Endothelial cell of umbilical vein (primary cell): ENCODE results near the gene ZNF138. TPM values are rescaled to one million over a fixed set of nuclear protein-coding genes. Genes with fewer than 3 reads are reported as not detected.

Source experiments
- BruUV-seq: library from RNA; stranded (reverse); fragments of 400-500 nt; replicated peaks from 2 replicates; lab custom pipeline; 2021; lab: Mats Ljungman, UMichigan
- CTCF ChIA-PET: fragments of 300-600, 350-600 bp; sonication (Branson Sonifier 250); formaldehyde crosslinking; loops from one replicate; lab custom pipeline; 2021; ENCODE audit warnings: antibody characterized with exemption, inconsistent platforms; lab: Charles Lee
- POLR2A ChIA-PET: fragments of 300-600, 350-600 bp; sonication (Branson Sonifier 250); formaldehyde crosslinking; loops from one replicate; lab custom pipeline; 2021; ENCODE audit warnings: antibody characterized with exemption, inconsistent platforms; lab: Charles Lee
- DNase-seq: peaks from one replicate; pipeline ENCODE4 v3.0.0-alpha.2; 2011; ENCODE audit warnings: low read depth, low spot score
- FAIRE-seq: peaks from 2 replicates; lab custom pipeline; 2011; peaks lifted over from hg19 to GRCh38; lab: Jason Lieb, UNC
- H2AFZ ChIP-seq: 2 replicates; pipeline ENCODE4 v1.6.0; 2012; ENCODE audit warnings: low read depth, low read length, control low read depth, inconsistent platforms
- H3K27ac ChIP-seq: 2 replicates; pipeline ENCODE4 v1.5.1; 2011; ENCODE audit warnings: low read depth, mild to moderate bottlenecking, control low read depth, low read length, moderate library complexity; ENCODE audit not compliant: insufficient read depth
- H3K27me3 ChIP-seq, 2 experiments: 2 replicates each; pipeline versions ENCODE4 v1.6.0 to v1.6.1; 2011; ENCODE audit warnings: low read length in 2 of 2, mixed read lengths in 1 of 2; ENCODE audit not compliant: control insufficient read depth in 2 of 2, insufficient read depth in 2 of 2
- H3K36me3 ChIP-seq, 2 experiments: 2 replicates in 1 of 2; 3 replicates in 1 of 2; pipeline ENCODE4 v1.5.1; 2011; ENCODE audit warnings: low read length in 2 of 2, mild to moderate bottlenecking in 1 of 2, moderate library complexity in 1 of 2; ENCODE audit not compliant: control insufficient read depth in 2 of 2, insufficient read depth in 2 of 2; ENCODE audit errors: extremely low read depth in 1 of 2
- H3K4me1 ChIP-seq: 3 replicates; pipeline ENCODE4 v1.5.1; 2011; ENCODE audit warnings: mild to moderate bottlenecking, low read length; ENCODE audit not compliant: control insufficient read depth, insufficient read depth; ENCODE audit errors: extremely low read depth
- H3K4me2 ChIP-seq: 2 replicates; pipeline ENCODE4 v1.6.1; 2011; ENCODE audit warnings: low read length, control low read depth, mixed read lengths; ENCODE audit not compliant: insufficient read depth
- H3K4me3 ChIP-seq, 3 experiments: fragments of 200-600 bp in 1 of 3; sonication (generic), shearing (Covaris generic) in 1 of 3; replicated peaks in 1 of 3; 2 replicates each; pipeline ENCODE4 v1.5.1; 2011 to 2016; ENCODE audit warnings: control low read depth in 3 of 3, low read length in 3 of 3, mild to moderate bottlenecking in 2 of 3, inconsistent platforms in 1 of 3, low read depth in 1 of 3, moderate library complexity in 1 of 3; ENCODE audit not compliant: insufficient read depth in 1 of 3
- H3K79me2 ChIP-seq: 2 replicates; pipeline ENCODE4 v1.6.0; 2012; ENCODE audit warnings: low read length, inconsistent platforms; ENCODE audit not compliant: control insufficient read depth, insufficient read depth
- H3K9ac ChIP-seq: replicated peaks from 2 replicates; pipeline ENCODE3; 2011; ENCODE audit warnings: low read length, control low read depth; ENCODE audit not compliant: insufficient read depth; ENCODE audit errors: extremely low read depth
- H3K9me1 ChIP-seq: replicated peaks from 3 replicates; pipeline ENCODE4 v1.6.0; 2011; ENCODE audit warnings: mild to moderate bottlenecking, low read length; ENCODE audit not compliant: control insufficient read depth, insufficient read depth; ENCODE audit errors: extremely low read depth
- H3K9me3 ChIP-seq: replicated peaks from 2 replicates; pipeline ENCODE4 v1.5.1; 2012; ENCODE audit warnings: low read length, inconsistent platforms; ENCODE audit not compliant: control insufficient read depth, insufficient read depth
- H4K20me1 ChIP-seq: replicated peaks from 2 replicates; pipeline ENCODE3; 2011; ENCODE audit warnings: mild to moderate bottlenecking, low read length; ENCODE audit not compliant: control insufficient read depth, insufficient read depth; ENCODE audit errors: extremely low read depth
- CTCF ChIP-seq, 2 donors: IDR thresholded peaks; 1 replicate in 1 of 2; 2 replicates in 1 of 2; pipeline ENCODE4 v1.5.1; 2011; ENCODE audit warnings: low read length in 2 of 2, mild to moderate bottlenecking in 2 of 2, moderate library complexity in 2 of 2, control low read depth in 1 of 2, inconsistent platforms in 1 of 2, low read depth in 1 of 2; ENCODE audit not compliant: insufficient read depth in 1 of 2; ENCODE audit errors: extremely low read depth in 1 of 2
- EZH2 ChIP-seq: IDR thresholded peaks from 2 replicates; pipeline ENCODE4 v1.6.1; 2012; ENCODE audit warnings: borderline replicate concordance, low read depth, mild to moderate bottlenecking, moderate library complexity, low read length, inconsistent platforms; ENCODE audit not compliant: severe bottlenecking
- FOS ChIP-seq: IDR thresholded peaks from 2 replicates; pipeline ENCODE4 v1.6.1; 2011; ENCODE audit warnings: mild to moderate bottlenecking, low read length, moderate library complexity, borderline replicate concordance; ENCODE audit not compliant: insufficient read depth
- GATA2 ChIP-seq: IDR thresholded peaks from 2 replicates; pipeline ENCODE4 v1.7.0; 2011; ENCODE audit warnings: low read depth, mild to moderate bottlenecking, moderate library complexity, mixed read lengths, low read length; ENCODE audit not compliant: insufficient read length, insufficient read depth
- JUN ChIP-seq: IDR thresholded peaks from 2 replicates; pipeline ENCODE4 v1.6.1; 2011; ENCODE audit warnings: borderline replicate concordance, low read depth; ENCODE audit not compliant: insufficient read length, insufficient read depth
- MAX ChIP-seq: IDR thresholded peaks from 2 replicates; pipeline ENCODE4 v1.6.1; 2011; ENCODE audit not compliant: insufficient read depth, insufficient read length
- MYC ChIP-seq: IDR thresholded peaks from one replicate; pipeline ENCODE4 v1.6.1; 2011; ENCODE audit warnings: mild to moderate bottlenecking, low read depth, low read length
- POLR2A ChIP-seq: IDR thresholded peaks from 2 replicates; pipeline ENCODE4 v1.6.1; 2012; ENCODE audit warnings: low read depth, mild to moderate bottlenecking, control low read depth, low read length
- POLR2AphosphoS5 ChIP-seq: IDR thresholded peaks from 2 replicates; pipeline ENCODE4 v1.6.1; 2012; ENCODE audit warnings: low read depth, mild to moderate bottlenecking, control low read depth, low read length, moderate library complexity; ENCODE audit not compliant: insufficient read depth
- dilution Hi-C: fragments of 300-500 bp; cut with MboI; formaldehyde crosslinking; loops from one replicate; pipeline ENCODE4 v1.15.0; 2019; ENCODE audit warnings: low sequenced_read_pairs; ENCODE audit not compliant: extremely low pct_ligation_motif_present
- intact Hi-C: fragments of 100-400 bp; cut with micrococcal nuclease; formaldehyde crosslinking; loops from one replicate; pipeline ENCODE4 v1.10.0; 2022
- polyA plus RNA-seq, 4 experiments: library from polyadenylated mRNA; depleted of rRNA in 3 of 4; stranded (reverse) in 3 of 4; unstranded in 1 of 4; fragments of >200 nt; gene quantifications; 2 replicates each; pipeline versions ENCODE4 v1.2.1 to v1.2.3, GENCODE V29; 2011 to 2012; ENCODE audit warnings: missing spikeins in 1 of 4
- total RNA-seq: library from RNA; stranded (reverse); gene quantifications from 2 replicates; pipeline ENCODE4 v1.2.3, GENCODE V29; 2021

Gene ZNF138
- total and polyA plus RNA-seq, 2 donors (not counting 3 experiments of a cell fraction or from before 2014, with no cell fraction given), result 2.0 to 3.3 TPM

- H4K20me1 ChIP-seq, result no peaks in the 10 kb centered on the region
- H3K9ac ChIP-seq, result no peak overlapping the region
- no peak for TF ChIP-seq EZH2
- TF ChIP-seq MAX, result no peak
- TF ChIP-seq JUN, result no peak
- no peak for TF ChIP-seq POLR2AphosphoS5
- no peak for TF ChIP-seq MYC
- no peak for TF ChIP-seq GATA2
- TF ChIP-seq POLR2A, result no peak
- H3K4me3 ChIP-seq, result no peak overlapping the region
- H3K27me3 ChIP-seq, result peaks cover 2 to 7% of the 10 kb centered on the region in 2 experiments
- DNase-seq, result no peak
- BruUV-seq, result no TSS peak
- H3K36me3 ChIP-seq, result no peaks in the 10 kb centered on the region
- H3K4me2 ChIP-seq, result no peak overlapping the region
- no peak overlapping the region for H3K27ac ChIP-seq
- dilution Hi-C loops, result no loop called here
- H2AFZ ChIP-seq, result no peak overlapping the region
- intact Hi-C loops, result no loop called here
- H3K4me1 ChIP-seq, result no peaks in the 10 kb centered on the region
- CTCF ChIA-PET, result no interaction called here
- no peaks in the 10 kb centered on the region for H3K9me1 ChIP-seq
- FAIRE-seq, result no peak
- H3K79me2 ChIP-seq, result no peaks in the 10 kb centered on the region
- peaks cover 2% of the 10 kb centered on the region for H3K9me3 ChIP-seq
- POLR2A ChIA-PET, result no interaction called here
Observed at GRCh38 chr7:64879086-64879730, 85.0 kb downstream of the ZNF138 start.

- Histone ChIP-seq H4K20me1 (no peaks in the 10 kb centered on the region), H3K27me3 (peaks cover 2 to 7% of the 10 kb centered on the region in 2 experiments), H3K9me1 (no peaks in the 10 kb centered on the region), H3K9ac (no peak overlapping the region), H3K36me3 (no peaks in the 10 kb centered on the region), H3K4me3 (no peak overlapping the region), H2AFZ (no peak overlapping the region), H3K27ac (no peak overlapping the region), H3K9me3 (peaks cover 2% of the 10 kb centered on the region), H3K4me2 (no peak overlapping the region), H3K79me2 (no peaks in the 10 kb centered on the region), H3K4me1 (no peaks in the 10 kb centered on the region)
- DNase-seq (no peak), FAIRE-seq (no peak)
- dilution Hi-C loops, result no loop called here
- ChIA-PET POLR2A (no interaction called here), CTCF (no interaction called here)
- TF ChIP-seq GATA2 (no peak), POLR2AphosphoS5 (no peak), JUN (no peak), MYC (no peak), CTCF (IDR thresholded peaks at IDR 0.05; ENCODE audit: extremely low read depth in 1 of 2, insufficient read depth in 1 of 2, low read depth in 1 of 2, low read length in 2 of 2) (no peak), FOS (no peak), MAX (no peak), EZH2 (no peak), POLR2A (no peak)
- no TSS peak for BruUV-seq
- intact Hi-C loops, result no loop called here
Observed at GRCh38 chr7:64879800-64880199, 85.6 kb downstream of the ZNF138 start.
